HEK293T (cell line): Measurements from ENCODE around the gene PRR27.

Source experiments
- CTCF ChIA-PET: fragments of 350-600 bp; formaldehyde crosslinking; extraction: SDS; loops from one replicate; lab custom pipeline; 2021; ENCODE audit warnings: antibody characterized with exemption, inconsistent platforms; lab: Yijun Ruan, JAX
- POLR2A ChIA-PET: fragments of 350-600 bp; formaldehyde crosslinking; extraction: SDS; loops from one replicate; lab custom pipeline; 2020; ENCODE audit warnings: antibody characterized with exemption, inconsistent platforms; lab: Yijun Ruan, JAX
- DNase-seq: peaks from one replicate; pipeline ENCODE4 v3.0.0; 2012; ENCODE audit warnings: mixed read lengths; ENCODE audit errors: extremely low spot score
- ARNT ChIP-seq: fragments of 450-650 bp; IDR thresholded peaks from 2 replicates; pipeline ENCODE4 v1.6.1; 2017; ENCODE audit warnings: mild to moderate bottlenecking
- BHLHE40 ChIP-seq: fragments of 450-650 bp; IDR thresholded peaks from 2 replicates; pipeline ENCODE4 v1.6.1; 2016; ENCODE audit warnings: mild to moderate bottlenecking, moderate library complexity, borderline replicate concordance
- CTBP1 ChIP-seq: fragments of 450-650 bp; IDR thresholded peaks from 2 replicates; pipeline ENCODE4 v1.6.1; 2016; ENCODE audit warnings: borderline replicate concordance
- ELF4 ChIP-seq: fragments of 450-650 bp; IDR thresholded peaks from 2 replicates; pipeline ENCODE4 v1.6.1; 2017; ENCODE audit warnings: antibody characterized with exemption
- FOXA1 ChIP-seq: fragments of 450-650 bp; IDR thresholded peaks from 2 replicates; pipeline ENCODE4 v1.6.1; 2016; ENCODE audit warnings: mild to moderate bottlenecking
- FOXK2 ChIP-seq: fragments of 450-650 bp; IDR thresholded peaks from 2 replicates; pipeline ENCODE4 v1.6.1; 2016; ENCODE audit warnings: mild to moderate bottlenecking
- FOXM1 ChIP-seq: fragments of 450-650 bp; IDR thresholded peaks from 2 replicates; pipeline ENCODE4 v1.6.1; 2017; ENCODE audit warnings: mild to moderate bottlenecking, borderline replicate concordance
- HDGF ChIP-seq: fragments of 450-650 bp; IDR thresholded peaks from 2 replicates; pipeline ENCODE4 v1.6.1; 2017; ENCODE audit warnings: antibody characterized with exemption, borderline replicate concordance
- L3MBTL2 ChIP-seq: fragments of 450-650 bp; conservative IDR thresholded peaks from 2 replicates; pipeline ENCODE4 v1.6.1; 2016; ENCODE audit warnings: mild to moderate bottlenecking
- LEF1 ChIP-seq: fragments of 450-650 bp; IDR thresholded peaks from 2 replicates; pipeline ENCODE4 v1.6.1; 2017; ENCODE audit warnings: mild to moderate bottlenecking, borderline replicate concordance
- NFRKB ChIP-seq: fragments of 450-650 bp; IDR thresholded peaks from 2 replicates; pipeline ENCODE4 v1.6.1; 2016; ENCODE audit warnings: mild to moderate bottlenecking, moderate library complexity
- SP1 ChIP-seq: fragments of 450-650 bp; IDR thresholded peaks from 2 replicates; pipeline ENCODE4 v1.6.1; 2017
- SUZ12 ChIP-seq: fragments of 450-650 bp; IDR thresholded peaks from 2 replicates; pipeline ENCODE4 v1.6.1; 2016; ENCODE audit warnings: mild to moderate bottlenecking
- TARDBP ChIP-seq: fragments of 450-650 bp; IDR thresholded peaks from 2 replicates; pipeline ENCODE4 v1.6.1; 2016
- ZNF384 ChIP-seq: fragments of 450-650 bp; IDR thresholded peaks from 2 replicates; pipeline ENCODE4 v1.6.1; 2016
- TF ChIP-seq, protein P1 (sequence below): fragments of 450-650 bp; IDR thresholded peaks from 2 replicates; pipeline ENCODE4 v1.6.1; 2016

Gene PRR27

GRCh38 chr4:70153937-70154336 lies at the start of gene PRR27:
Gene PRR27 (plus strand): TSS chr4:70154237. CDS start chr4:70154376, 139 bp downstream.
- CTCF ChIA-PET, result no interaction called here
- POLR2A ChIA-PET, result no interaction called here
- TF ChIP-seq L3MBTL2 (no peak), FOXA1 (no peak), BHLHE40 (no peak), SP1 (no peak), FOXK2 (no peak), NFRKB (no peak), HDGF (no peak), SUZ12 (no peak), FOXM1 (no peak), ELF4 (no peak), ZNF384 (no peak), LEF1 (no peak), TARDBP (no peak), ARNT (no peak)
- TF ChIP-seq, protein P1, sequence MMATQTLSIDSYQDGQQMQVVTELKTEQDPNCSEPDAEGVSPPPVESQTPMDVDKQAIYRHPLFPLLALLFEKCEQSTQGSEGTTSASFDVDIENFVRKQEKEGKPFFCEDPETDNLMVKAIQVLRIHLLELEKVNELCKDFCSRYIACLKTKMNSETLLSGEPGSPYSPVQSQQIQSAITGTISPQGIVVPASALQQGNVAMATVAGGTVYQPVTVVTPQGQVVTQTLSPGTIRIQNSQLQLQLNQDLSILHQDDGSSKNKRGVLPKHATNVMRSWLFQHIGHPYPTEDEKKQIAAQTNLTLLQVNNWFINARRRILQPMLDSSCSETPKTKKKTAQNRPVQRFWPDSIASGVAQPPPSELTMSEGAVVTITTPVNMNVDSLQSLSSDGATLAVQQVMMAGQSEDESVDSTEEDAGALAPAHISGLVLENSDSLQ, result no peak
- no peak for DNase-seq

DNA sequence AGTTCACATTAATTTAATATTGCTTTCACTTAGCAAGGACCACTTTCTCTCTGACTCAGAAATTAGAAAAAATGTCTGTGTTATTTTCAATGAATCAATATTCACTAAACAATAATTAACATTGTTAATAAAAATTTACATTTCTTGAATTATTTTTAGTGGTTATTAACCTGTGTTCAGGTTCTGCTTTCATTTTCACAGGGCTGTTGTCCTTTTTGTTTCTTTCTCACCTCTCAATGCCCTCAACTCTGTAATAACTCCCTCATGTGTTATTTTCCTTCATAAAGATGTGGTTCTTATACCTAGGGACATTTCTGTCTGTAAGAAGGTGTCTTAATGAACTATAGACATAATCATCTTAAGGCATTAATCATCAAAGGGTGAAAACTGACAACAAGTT lies 43.1 kb upstream of the PRR27 start:
- POLR2A ChIA-PET, result no interaction called here
- TF ChIP-seq L3MBTL2 (no peak), ARNT (no peak), ELF4 (no peak), ZNF384 (no peak), SUZ12 (no peak), FOXM1 (no peak), HDGF (no peak), BHLHE40 (no peak), SP1 (no peak), LEF1 (no peak), NFRKB (no peak), FOXK2 (no peak), TARDBP (no peak), CTBP1 (no peak), FOXA1 (no peak)
- TF ChIP-seq, protein P1, result no peak
- CTCF ChIA-PET, result no interaction called here

DNA sequence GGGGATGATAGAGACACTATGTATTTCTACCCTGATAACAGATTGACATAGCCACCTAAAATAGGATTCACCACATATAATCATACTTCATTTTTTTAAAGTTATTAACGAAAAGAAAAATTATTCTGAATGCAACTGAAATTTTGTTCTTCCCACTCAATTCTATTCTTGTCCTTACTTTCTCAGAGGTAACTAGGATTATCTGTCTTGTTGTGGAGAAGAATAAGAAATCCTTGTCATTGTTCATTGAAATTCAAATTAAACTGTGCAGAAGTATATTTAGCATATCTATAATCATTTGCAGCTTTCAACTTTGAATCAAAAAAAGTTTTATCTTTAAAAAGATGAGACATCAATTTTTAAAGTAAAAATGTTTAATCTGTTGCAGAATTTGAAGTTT lies 40.4 kb upstream of the PRR27 start:
- no peak for DNase-seq
- ChIA-PET CTCF (no interaction called here), POLR2A (no interaction called here)
- no peak for TF ChIP-seq L3MBTL2
- TF ChIP-seq ZNF384, result no peak
- no peak for TF ChIP-seq SP1
- no peak for TF ChIP-seq ELF4
- TF ChIP-seq ARNT, result no peak
- TF ChIP-seq HDGF, result no peak
- TF ChIP-seq, protein P1, result no peak
- TF ChIP-seq LEF1, result no peak
- TF ChIP-seq NFRKB, result no peak
- TF ChIP-seq FOXM1, result no peak
- no peak for TF ChIP-seq BHLHE40
- no peak for TF ChIP-seq FOXA1

More for the DNA sequence above, 43.1 kb upstream of the PRR27 start:
- no peak for DNase-seq

DNA sequence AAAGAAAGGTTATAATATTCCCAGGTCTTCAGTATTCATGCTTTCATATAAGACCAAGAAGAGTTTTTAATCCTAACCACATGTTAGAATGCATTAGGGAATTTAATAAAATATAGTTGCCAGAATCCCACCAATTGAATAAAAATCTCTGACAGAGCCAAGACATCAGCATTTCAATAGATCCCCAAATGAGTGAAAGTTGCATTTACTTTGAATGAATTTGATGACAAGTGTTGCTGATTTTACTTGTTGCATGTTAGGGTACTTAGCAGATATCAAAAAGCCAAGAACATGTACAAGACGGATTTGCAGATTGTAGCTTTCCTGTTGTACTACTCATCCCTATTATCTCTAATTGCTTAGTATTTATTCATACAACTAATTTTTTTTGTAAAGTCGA lies 39.9 kb upstream of the PRR27 start:
- CTCF ChIA-PET, result no interaction called here
- TF ChIP-seq HDGF (no peak), NFRKB (no peak), SP1 (no peak), CTBP1 (no peak), BHLHE40 (no peak), L3MBTL2 (no peak), FOXM1 (no peak), ZNF384 (no peak), FOXA1 (no peak)

GRCh38 chr4:70120323-70120722 lies 33.7 kb upstream of the PRR27 start:
- DNase-seq, result no peak
- no peak for TF ChIP-seq ZNF384
- POLR2A ChIA-PET, result no interaction called here
- CTCF ChIA-PET, result no interaction called here

More for the DNA sequence above, 39.9 kb upstream of the PRR27 start:
- no peak for DNase-seq
- POLR2A ChIA-PET, result no interaction called here

DNA sequence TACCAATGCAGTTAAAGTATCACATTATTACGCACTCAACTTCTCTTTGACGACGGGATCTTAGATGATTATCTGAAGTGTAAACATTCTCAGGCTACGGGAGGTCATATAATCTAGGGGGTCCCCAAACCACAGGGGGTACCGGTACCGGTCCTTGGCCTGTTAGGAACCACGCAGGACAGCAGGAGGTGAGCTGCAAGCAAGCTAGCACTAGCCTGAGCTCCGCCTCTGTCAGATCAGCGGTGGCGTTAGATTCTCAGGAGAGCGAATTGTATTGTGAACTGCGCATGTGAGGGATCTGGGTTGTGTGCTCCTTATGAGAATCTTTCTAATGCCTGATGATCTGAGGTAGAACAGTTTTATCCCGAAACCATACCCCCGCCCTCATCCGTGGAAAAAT lies 20.6 kb upstream of the PRR27 start:
- CTCF ChIA-PET, result interaction anchor here (0.6 kb wide), 1 partner anchor 50 kb away, joined by 9 read pairs; no protein-coding TSS in a partner anchor
- TF ChIP-seq FOXK2 (no peak), L3MBTL2 (no peak), NFRKB (no peak), HDGF (no peak), CTBP1 (no peak), ARNT (no peak), SUZ12 (no peak), ELF4 (no peak)
- POLR2A ChIA-PET, result no interaction called here
- DNase-seq, result no peak

DNA sequence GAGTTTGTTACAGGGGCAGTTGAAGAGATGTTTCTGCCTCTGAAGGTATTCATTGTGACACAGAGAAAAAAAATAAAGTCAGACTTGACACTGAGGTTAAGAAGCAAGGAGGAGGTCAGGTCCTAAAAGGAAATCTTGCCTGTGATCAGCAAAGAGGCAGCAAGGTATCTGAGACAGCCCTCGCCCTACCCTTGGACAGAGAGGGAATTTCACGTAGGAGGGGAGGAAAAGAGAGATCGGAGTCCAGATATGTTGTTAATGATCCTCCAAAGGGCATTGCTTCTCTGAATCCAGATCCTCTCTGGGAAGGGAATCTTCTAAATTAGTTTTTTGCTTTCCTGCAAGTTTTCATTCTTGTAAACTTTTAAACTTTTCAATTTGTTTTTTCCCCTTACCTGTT lies 15.3 kb upstream of the PRR27 start:
- CTCF ChIA-PET, result no interaction called here
- no peak for TF ChIP-seq SP1
- TF ChIP-seq L3MBTL2, result no peak
- no peak for TF ChIP-seq FOXK2
- no peak for TF ChIP-seq SUZ12
- TF ChIP-seq, protein P1, result no peak
- no peak for TF ChIP-seq FOXM1
- no peak for TF ChIP-seq BHLHE40
- TF ChIP-seq HDGF, result no peak
- TF ChIP-seq LEF1, result no peak
- TF ChIP-seq TARDBP, result no peak
- TF ChIP-seq ARNT, result no peak
- TF ChIP-seq NFRKB, result no peak
- TF ChIP-seq ZNF384, result no peak
- no peak for TF ChIP-seq CTBP1
- TF ChIP-seq ELF4, result no peak
- TF ChIP-seq FOXA1, result no peak
- POLR2A ChIA-PET, result no interaction called here
- no peak for DNase-seq
